ENCODE results near the gene ENO3.

DNA sequence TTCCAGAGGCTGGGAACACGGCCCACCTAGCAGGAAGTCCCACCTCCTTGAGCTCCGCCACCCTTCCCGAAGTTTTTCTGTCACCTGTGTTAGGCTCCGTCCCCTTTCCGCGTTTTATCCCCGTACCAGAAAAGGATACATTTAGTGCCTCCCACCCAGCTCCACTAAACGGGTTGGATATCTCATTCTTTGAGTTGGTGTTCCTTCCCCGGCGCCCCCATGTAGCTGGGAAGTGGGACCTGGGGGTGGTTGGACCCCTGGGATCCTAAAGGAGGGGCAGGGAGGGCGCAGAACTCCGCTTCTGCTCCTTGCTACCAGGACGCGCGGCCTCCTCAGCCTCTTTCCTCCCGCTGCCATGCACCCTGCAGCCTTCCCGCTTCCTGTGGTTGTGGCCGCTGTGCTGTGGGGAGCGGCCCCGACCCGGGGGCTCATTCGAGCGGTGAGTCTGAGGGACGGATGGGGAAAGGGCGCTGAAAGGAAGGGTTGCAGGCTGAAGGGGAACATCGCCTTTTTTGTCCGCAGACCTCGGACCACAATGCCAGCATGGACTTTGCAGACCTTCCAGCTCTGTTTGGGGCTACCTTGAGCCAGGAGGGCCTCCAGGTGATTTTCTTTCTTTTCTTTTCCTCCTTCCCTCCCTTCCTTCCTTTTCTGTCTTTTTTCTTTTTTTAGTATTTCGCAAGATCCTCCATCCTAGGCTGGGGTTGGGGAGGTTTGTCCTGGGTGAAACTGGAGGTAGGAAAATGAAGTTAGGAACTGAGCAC, 10.2 kb upstream of the ENO3 start:
- TF ChIP-seq, protein P1, sequence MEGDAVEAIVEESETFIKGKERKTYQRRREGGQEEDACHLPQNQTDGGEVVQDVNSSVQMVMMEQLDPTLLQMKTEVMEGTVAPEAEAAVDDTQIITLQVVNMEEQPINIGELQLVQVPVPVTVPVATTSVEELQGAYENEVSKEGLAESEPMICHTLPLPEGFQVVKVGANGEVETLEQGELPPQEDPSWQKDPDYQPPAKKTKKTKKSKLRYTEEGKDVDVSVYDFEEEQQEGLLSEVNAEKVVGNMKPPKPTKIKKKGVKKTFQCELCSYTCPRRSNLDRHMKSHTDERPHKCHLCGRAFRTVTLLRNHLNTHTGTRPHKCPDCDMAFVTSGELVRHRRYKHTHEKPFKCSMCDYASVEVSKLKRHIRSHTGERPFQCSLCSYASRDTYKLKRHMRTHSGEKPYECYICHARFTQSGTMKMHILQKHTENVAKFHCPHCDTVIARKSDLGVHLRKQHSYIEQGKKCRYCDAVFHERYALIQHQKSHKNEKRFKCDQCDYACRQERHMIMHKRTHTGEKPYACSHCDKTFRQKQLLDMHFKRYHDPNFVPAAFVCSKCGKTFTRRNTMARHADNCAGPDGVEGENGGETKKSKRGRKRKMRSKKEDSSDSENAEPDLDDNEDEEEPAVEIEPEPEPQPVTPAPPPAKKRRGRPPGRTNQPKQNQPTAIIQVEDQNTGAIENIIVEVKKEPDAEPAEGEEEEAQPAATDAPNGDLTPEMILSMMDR (IDR thresholded peaks at IDR 0.05), result no peak
- no peak for TF ChIP-seq POLR2A (IDR thresholded peaks at IDR 0.05)
